ENCODE data around the gene CYP2W1.

DNA sequence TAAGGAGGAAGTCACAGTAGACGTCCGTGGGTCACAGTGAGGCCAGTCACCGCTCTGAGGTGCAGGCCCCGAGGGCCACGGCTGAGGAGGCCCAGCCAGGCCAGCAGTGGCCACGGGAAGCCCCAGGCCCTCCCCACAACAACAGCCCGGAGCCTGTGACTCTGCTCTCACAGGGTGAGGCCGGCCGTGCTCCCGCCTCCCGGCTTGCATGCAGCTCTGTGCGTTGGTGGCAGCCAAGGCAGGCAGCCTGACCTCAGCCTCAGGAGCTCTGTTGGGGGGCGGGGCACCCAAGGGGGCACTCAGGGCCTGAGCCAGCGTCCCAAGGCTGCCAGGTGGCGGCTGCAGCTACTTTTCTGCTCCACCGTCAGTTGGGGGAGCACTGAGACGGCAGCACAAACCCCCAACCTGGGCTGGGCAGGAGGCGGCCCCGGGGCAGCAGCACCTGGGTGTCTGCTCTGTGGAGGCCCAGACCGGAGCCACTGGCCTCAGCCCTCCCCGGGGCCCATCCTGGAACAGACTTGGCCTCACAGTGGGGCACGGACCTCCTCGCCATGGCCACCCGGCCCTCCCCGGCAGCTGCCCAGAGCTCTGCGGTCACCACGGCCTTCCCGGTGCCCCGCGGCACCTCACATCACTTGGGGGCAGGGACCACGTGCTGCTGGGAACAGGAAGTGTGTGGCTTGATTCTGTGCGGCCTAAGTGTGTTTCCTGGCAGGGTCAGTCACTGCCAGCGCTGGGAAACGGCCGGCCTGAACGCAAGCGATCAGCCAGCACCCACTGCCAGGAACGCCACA is 13.3 kb downstream of the CYP2W1 start:
- TF ChIP-seq, protein P1, sequence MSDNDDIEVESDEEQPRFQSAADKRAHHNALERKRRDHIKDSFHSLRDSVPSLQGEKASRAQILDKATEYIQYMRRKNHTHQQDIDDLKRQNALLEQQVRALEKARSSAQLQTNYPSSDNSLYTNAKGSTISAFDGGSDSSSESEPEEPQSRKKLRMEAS (IDR thresholded peaks at IDR 0.05; ENCODE audit: low read depth, low read length) = no peak
- no peak for TF ChIP-seq POLR2A (IDR thresholded peaks at IDR 0.05; ENCODE audit: extremely low read depth, insufficient read length)
- TF ChIP-seq, protein P2, sequence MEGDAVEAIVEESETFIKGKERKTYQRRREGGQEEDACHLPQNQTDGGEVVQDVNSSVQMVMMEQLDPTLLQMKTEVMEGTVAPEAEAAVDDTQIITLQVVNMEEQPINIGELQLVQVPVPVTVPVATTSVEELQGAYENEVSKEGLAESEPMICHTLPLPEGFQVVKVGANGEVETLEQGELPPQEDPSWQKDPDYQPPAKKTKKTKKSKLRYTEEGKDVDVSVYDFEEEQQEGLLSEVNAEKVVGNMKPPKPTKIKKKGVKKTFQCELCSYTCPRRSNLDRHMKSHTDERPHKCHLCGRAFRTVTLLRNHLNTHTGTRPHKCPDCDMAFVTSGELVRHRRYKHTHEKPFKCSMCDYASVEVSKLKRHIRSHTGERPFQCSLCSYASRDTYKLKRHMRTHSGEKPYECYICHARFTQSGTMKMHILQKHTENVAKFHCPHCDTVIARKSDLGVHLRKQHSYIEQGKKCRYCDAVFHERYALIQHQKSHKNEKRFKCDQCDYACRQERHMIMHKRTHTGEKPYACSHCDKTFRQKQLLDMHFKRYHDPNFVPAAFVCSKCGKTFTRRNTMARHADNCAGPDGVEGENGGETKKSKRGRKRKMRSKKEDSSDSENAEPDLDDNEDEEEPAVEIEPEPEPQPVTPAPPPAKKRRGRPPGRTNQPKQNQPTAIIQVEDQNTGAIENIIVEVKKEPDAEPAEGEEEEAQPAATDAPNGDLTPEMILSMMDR (IDR thresholded peaks at IDR 0.05; ENCODE audit: low read depth, low read length) = no peak
